ENCODE measurements around the gene DMKN.
A peak's percentile ranks its signal among the peaks of the same experiment; 100 is the strongest.
"Not testable (repeated sequence)": the region's sequence is repeated elsewhere in the genome, so short reads cannot be mapped to it uniquely, and the experiment has no call there.

Gene DMKN

GRCh38 chr19:35493971-35494370, 19.5 kb downstream of the DMKN start:
- DNase-seq = no peak

DNA sequence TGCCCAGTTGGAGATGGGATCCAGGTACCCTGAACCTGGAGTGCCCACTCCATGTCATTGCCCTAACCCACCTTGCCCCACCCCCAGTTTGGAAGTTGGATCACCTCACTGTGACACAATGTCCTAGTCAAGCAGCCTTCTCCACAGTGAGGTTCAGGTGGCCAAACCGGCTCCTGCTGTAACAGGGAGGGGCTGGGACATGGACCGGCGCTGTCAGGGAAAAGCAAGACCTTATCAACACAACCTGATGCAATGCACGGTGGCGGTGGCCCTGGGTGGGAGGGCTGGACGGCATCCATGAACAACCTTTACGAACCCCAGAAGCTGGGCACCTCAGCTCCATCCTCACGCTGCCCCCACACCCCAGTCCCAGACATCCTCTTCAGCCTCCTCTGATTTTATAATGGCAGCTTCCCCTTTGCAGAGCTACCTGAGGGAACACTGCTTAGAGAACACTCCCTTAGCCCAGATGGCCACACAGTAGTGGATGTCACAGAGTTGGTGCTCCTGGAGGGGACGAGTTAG, 21.6 kb downstream of the DMKN start:
- DNase-seq = no peak

DNA sequence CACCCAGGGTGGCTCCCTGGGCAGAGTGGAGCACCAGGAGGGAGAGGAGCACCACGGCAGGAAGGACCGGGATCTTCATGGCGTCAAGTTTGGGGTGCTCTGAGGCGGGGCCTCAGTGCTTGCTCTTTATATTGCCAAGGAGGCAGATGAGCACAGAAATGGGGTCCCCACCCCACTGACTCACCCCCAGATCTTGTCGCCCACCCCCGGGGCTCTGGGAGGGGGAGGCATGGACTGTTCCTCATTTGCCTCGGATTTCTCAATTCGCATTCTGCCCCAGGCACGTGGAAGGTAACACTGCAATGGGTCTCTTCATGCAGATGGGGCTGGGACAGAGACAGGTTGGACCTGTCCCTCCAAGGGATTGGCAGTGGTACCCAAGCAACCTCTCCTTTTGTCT, 23.1 kb downstream of the DMKN start, which contains the start of gene KRTDAP:
KRTDAP (minus strand) TSS at position 101 of the 400 bp plus-strand sequence; CDS start at position 79, 22 bp downstream.
- DNase-seq = no peak

- DNase-seq = no peak
Measured at GRCh38 chr19:35488677-35489076, 24.8 kb downstream of the DMKN start.

DNA sequence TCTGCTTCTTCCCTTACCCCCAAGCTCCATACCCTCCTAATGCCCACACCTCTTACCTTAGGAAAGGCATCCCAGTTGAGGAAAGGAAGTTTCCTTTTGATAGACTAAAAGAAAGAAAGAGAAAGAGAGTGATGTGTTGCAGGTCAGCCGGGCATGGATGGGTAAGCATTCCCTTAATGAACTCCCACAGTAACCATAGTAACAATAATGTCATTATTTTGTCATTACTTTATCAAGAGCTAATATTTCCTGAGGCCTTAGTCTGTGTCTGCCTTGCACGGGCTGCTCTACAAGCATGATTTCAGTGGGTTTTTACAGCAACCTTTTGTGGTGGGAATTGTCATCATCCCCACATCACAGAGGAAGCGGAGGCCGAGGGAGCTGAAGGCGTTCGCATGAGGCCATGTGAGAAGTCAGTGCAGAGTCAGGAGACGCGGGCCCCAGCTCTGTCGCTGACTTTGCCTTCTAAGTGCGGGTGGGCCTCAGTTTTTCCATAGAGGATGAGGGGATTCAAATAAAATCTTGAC, 25.7 kb downstream of the DMKN start:
- DNase-seq = no peak

GRCh38 chr19:35486268-35486708, 27.2 kb downstream of the DMKN start:
- no peak for DNase-seq

- DNase-seq = no peak
Measured at GRCh38 chr19:35484252-35485036, 29.0 kb downstream of the DMKN start.

GRCh38 chr19:35483089-35483488, 30.4 kb downstream of the DMKN start:
- DNase-seq = no peak

- DNase-seq = no peak
Measured at GRCh38 chr19:35478794-35479677, 34.4 kb downstream of the DMKN start.

GRCh38 chr19:35476149-35476548, 37.3 kb downstream of the DMKN start:
- DNase-seq = peak; percentile 25

GRCh38 chr19:35474594-35474993, 38.9 kb downstream of the DMKN start:
- not testable (repeated sequence) for DNase-seq

DNA sequence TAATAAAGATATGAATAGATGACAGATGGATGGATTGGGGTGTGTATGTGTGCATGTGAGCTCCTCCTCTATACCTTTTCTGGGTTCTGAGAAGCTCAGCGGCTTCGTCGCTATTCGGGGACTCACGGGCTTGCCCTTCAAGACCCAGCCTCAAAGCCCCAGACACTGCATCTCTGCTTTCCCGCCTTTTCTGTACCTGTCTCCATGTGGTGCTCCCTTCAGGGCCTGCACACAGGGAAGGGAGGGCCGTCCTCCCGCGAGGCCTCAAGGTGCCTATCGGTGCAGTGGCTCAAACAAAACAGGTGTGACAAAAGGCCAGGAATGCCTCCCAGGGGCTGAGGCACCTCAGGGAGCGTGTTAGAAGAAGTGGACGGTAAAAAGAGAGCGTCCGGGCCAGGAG, 39.3 kb downstream of the DMKN start:
- no peak for DNase-seq

- DNase-seq = no peak
Measured at GRCh38 chr19:35471946-35472345, 41.5 kb downstream of the DMKN start.

DNA sequence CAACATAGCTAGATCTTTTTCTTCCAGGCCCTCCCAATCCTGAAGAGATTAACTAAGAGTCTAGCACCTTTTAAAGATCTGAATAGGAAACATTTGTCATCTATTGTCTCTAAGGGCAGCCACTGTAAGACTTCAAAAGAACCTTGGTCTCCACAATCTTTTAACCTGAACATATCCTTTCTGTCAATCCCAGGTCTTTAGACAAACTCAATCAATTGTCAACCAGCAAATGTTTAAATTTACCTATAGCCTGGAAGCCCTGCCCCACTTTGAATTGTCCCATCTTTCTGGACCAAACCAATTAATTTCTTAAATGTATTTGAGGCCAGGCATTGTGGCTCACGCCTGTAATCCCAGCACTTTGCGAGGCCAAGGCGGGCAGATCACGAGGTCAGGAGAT, 42.4 kb downstream of the DMKN start:
- DNase-seq = not testable (repeated sequence)

DNA sequence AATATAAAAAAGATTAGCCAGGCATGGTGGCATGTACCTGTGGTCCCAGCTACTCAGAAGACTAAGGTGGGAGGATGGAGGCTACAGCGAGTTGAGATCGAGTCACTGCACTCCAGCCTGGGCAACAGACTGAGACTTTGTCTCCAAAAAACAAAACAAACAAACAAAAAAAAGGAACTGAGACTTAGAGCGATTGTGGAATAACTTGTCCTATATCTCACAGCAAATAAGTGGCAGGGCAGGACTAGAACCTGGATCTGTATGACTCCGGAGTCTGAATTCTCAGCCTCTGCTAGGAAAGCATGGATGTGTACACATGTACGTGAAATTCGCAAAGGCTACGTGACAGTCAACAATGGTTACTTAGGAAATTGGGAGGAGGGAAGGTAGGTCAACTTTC, 43.3 kb downstream of the DMKN start:
- no peak for DNase-seq

DNA sequence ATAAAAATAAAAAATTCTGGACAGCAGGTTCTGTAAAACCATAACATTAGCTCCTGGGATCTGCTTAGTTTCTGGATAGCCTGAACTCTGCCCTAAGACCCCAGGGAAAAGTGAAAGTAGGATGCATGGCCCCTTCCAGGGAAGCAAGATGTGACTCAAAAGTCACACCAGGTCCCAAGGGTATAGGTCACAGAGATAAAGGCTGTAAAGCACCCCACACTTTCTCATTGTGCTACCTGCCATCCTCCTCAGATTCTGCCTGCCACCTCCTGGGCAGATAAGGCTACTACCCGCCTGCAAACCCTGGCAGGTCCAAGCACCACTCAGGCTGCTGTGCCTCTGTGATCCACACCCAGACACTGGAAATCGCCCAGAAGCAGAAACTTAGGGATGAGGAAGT, 44.8 kb downstream of the DMKN start:
- DNase-seq = peak; percentile 80

DNA sequence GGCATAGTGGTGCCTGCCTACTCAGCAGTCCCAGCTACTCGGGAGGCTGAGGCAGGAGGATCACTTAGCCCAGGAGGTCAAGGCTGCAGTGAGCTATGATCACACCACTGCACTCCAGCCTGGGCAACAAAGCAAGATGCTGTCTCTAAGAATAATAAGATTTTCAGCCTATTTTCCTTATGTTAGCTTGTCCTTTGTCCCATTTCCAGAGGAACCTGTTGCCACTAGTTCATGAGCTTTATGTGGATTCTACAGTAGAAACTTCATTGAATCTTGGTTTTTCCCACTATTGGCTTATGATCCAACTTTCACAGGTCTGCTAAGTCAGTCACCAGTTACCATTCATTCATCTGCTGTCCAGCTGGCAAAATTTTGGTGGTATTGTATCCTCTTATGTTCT, 47.2 kb downstream of the DMKN start:
- DNase-seq = no peak

DNA sequence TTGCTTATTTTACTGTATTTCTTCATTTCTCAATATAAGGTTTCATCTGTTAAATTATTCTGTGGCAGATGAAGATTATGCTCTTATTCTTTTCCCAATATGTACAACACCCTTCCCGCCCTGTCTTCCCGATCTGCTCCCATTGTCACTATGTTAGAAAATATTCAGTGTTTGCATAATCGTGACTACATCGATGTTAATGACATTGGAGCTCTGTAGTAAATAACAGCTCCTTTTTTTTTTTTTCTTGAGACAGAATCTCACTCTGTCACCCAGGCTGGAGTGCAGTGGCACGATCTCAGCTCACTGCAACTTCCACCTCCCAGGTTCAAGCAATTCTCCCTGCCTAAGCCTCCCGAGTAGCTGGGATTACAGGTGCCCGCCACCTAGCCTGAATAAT, 50.5 kb downstream of the DMKN start:
- not testable (repeated sequence) for DNase-seq

GRCh38 chr19:35462476-35462953, 50.9 kb downstream of the DMKN start:
- peak; percentile 60 for DNase-seq

GRCh38 chr19:35461788-35462187, 51.7 kb downstream of the DMKN start:
- not testable (repeated sequence) for DNase-seq

- no peak for DNase-seq
Measured at GRCh38 chr19:35461060-35461459, 52.4 kb downstream of the DMKN start.

GRCh38 chr19:35460608-35461007, 52.8 kb downstream of the DMKN start:
- no peak for DNase-seq

DNA sequence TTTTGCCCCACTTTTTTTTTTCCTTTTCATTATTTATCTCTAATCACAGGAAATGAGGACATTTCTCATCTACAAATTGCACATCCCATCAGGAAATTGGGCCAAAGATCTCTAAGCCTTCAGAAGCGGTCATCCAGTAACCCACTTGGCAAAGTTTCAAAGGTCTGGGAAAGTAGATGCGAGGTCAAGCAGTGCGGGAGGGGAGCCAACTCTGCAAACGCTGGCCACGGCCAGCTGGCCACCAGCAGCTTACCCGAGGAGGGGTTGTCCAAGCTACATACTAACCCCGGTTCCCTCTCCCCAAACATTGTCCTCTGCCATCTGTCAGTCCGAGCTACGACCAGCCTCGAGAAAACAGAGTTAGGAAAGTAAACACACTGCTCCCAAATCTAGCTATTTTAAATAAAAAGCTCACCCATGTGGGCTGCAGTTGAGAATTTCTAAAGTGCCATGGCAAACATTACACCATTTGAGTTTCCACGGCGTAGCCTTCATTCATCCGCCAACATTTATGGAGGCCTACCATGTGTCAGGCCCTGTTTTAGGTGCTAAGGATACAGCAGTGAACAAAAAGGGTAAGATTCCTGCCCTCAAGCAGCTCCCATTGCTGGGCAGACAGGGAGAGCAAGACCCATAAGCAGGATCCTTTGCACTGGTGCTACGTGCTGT, 53.9 kb downstream of the DMKN start:
- no peak for DNase-seq

All from hematopoietic multipotent progenitor cell treated with erythropoietin and hydrocortisone succinate and interleukin-3 and kit ligand, for 6 days (in vitro differentiated cells).